LoVo (cell line): Measurements from ENCODE around the gene FBXW4.
"Not testable (repeated sequence)": the region's sequence is repeated elsewhere in the genome, so short reads cannot be mapped to it uniquely, and the experiment has no call there.

Source experiments
- DNase-seq: peaks from one replicate; pipeline ENCODE4 v3.0.0-alpha.2; 2016; ENCODE audit warnings: low spot score

The FBXW4 gene

DNA sequence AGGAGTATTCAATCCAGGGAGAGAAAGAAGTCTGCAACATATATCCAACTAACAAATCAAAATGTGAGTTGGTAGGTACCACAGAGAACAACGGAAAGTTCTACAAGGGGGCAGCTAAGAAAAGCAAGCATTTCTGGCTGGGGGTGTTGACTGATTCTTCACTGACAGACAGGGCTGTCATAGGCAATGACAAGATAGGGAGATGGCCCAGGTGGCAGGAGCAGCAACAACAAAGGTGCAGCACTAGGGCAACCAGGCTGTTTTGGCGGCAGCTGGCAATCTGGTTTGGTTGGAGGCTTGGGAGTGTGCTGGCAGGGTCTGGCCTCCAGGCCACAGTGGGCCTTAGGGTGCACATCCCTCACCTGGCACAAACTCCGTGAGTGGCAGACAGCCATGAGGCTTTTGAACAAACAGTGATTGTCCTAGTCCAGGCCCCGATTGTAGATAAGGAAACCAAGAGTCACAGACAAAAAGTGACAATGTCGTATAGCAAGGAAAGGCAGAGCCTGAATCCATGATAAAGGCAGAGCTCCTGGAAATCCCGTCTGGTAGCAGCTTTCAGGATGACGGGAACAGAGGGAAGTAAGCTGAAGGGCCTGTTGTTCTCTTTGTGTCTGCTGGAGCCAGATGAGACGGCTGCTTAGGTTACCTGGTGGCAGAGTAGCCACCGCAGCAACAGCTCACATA is 78.4 kb downstream of the FBXW4 start:
- no peak for DNase-seq

DNA sequence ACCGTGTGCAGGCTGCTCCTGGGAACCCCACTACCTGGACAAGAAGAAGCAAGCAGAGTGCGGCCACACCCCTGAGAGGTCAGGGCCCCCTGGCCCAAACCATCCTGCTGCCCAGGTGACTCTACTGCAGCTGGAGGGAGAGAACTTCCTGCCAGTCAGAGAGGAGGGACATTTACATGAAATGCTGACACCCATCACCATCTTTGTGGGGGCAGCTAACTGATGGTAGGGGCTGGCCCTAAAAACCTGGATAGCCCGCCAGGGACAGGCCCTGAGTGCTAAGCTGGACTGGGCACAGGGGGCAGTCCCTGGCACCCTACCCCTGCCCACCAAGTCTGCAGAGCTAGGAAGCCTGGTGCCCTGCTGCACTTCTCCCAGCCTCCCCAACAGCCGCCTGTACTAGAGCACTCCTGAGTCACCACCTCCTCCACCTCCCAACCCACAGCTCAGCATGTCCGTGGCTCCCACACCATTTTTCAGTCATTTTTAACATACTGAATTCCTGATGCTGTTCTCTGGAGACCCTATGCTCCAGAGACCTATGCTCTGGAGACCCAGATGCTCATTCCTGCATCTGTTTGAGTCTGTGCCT is 79.3 kb downstream of the FBXW4 start:
- no peak for DNase-seq

GRCh38 chr10:101614663-101615524 is 80.1 kb downstream of the FBXW4 start:
- no peak for DNase-seq

DNA sequence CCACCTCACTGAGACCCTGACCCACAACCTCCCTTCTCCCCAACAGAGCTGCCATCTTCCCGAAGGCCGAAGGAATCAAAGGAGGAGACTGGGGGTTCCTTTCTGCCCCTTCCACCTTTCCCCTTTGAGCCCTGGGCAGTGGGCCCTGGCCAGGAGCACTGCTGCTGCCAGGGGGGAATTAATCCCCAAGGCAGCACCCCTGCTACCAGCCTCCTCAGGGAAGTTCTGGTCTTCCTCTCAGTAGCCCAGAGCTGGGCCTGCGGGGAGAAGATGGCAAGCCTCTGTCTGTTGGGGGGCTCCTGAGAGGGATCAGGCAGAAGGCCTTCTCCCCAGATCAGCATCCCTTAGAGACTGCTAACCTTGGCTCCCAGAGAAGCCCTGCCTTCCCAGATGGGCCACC is 81.3 kb downstream of the FBXW4 start:
- DNase-seq, result no peak

DNA sequence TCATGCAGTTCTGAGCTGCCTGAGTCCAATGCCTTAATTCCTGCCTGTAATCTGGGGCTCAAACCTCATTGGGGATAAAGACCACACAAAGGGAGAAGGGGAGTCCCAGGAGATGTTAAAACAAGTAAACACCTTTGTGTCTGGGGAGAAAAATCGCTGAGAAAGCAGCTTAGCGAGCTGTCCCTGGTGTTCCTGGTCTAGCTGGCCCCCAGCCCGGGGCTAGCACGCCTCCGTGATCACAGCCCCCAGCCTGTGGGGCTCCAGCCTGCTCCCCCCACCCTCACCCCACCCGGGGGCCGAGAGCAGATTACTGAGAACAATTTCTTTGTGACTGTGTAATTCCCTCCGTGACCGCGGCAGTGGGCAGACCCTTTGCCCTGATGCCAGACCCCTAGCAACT is 82.1 kb downstream of the FBXW4 start:
- DNase-seq, result no peak

DNA sequence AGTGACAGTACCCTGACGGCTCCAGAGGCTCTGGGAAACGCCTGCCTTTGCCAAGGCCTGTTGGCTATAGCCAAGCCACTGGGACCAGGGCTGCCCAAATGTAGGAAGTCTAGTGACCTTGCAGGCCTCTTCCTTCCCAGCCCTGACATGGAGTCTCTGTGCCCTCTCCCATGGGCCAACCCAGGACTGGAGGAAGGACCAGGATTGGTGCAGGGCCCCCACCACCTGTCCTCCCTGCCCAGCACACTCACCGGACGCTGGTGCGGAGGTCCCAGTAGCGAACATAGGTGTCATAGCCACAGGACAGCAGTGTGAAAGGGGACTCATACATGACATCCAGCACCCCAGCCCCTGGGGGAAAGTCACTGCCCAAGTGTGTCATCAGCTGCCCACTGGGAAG is 82.9 kb downstream of the FBXW4 start:
- no peak for DNase-seq

DNA sequence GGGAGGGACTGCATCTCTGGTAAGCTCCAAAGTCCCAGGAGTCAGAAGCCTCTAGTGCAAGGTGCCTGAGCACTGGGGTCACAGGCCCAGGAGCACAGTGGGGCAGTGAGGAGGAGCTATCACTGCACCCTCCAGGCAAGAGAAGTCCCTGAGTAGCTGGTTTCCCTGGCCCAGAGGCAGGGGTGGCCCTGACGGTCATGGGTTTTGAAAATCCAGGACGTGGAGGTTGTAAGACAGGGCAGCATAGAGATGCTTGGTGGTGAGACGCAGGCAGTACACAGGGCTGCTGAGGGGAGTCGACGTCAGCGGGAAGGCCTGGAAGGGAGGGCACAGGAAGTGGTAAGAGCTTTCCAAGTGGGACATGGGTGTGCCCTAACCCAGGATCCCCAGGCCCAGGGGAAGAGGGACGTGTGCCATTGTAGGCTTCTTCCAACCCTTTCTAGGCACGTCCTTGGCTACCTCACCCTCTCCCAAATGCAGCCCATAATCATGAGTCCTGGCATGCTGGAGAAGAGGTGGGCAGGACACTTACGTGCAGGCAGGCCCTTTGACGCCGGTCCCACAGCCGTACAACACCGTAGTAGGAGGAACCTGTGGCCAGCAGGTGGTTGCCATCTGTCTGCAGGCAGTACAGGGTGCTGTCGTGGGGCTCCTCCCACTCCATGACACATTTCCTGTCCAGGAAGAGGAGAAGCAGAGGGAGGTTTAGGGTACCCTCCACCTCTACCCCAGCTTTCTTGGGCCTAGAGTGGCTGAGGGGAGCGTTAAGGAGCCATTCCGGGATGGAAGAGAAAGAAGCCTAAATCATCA is 83.7 kb downstream of the FBXW4 start:
- no peak for DNase-seq

DNA sequence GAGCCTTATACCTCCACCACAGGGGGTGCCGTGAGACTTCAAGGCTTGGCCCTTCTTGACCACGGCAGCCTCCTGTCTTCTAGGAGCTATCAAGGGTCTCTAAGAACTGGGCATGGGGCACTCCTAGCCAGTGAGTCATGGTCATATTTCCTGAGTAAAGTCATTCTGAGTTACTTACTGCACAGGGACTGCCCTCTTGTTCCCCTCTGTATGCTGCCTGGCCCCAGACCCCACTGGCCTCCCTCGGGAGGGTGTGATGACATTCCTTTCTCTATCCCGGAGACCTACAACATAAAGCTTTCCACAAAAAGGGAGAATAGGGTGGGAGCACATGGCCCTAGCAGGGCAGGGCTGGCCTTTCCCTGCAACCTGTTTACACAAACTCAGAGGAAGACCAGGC is 85.5 kb downstream of the FBXW4 start:
- DNase-seq, result no peak

GRCh38 chr10:101607124-101607523 is 87.8 kb downstream of the FBXW4 start:
- no peak for DNase-seq

DNA sequence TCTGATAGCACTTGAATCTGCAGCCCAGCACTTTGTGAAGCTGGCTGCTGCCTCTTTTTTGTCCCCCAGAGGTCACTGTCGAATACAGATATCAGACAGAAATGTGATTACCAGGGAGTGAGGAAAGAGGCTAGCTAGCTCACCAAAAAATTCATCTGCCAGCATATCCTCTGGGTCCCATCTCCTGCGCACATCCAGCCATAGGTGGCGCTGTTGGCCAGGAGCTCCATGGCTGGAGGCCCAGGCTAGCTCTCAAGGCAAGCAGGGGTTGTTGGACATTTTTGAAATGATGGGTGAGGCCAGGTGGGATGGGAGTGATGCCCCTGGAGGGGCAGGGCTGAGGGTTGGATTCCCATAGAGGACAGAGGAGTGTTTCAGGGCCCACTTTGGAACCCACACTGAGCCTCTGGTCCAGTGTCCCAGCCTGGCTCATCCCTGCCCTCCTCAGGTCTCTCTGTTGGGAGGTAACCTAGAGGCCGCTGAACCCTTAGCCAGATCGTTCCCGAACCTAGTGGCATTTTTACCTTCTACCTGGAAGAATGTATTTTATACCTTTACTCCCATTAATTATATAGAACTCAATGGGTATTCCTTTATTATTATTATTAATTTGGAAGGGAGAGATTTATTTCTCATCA is 92.1 kb downstream of the FBXW4 start:
- no peak for DNase-seq

- DNase-seq, result no peak
These were observed 93.4 kb downstream of the FBXW4 start for GRCh38 chr10:101601541-101601940.

GRCh38 chr10:101597091-101597900 is 97.7 kb downstream of the FBXW4 start:
- no peak for DNase-seq

DNA sequence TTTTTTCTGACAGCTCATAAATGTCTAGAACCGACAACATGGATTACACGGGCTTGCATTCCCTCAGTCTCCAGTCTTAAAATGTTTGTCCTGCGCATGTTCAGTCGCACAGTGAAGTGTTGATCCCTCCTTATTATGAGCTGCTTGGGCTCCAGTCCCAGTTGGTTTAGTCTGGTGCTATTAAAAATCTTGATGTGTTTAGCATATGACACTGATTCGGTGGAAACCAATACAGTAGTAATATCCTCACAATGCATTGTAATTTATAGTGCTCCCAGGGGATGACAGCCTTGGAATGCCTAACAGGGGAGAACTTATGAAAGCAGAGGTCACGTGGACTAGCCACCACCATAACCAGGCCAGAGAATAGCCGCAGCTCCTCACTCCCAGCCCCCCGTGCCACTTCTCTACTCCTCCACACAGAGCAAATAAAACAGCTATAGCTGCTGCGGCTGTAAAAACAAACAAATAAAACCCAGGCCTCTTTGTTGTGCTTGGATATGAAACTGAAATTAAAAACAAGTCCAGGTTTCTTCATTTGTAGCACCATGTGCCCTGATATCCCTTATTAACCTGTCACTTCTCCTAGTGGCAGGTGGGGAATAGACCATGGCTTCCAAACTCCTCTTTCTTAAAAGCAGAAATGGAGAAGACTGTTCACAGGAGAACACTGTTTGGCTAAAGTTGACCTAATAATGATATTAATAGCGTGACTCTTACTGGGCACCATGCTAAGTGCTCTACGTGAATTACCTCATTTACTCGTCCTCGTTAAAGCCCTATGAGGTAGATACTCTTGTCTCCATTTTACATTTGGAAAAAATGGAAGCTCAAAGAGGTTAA is 99.2 kb downstream of the FBXW4 start:
- no peak for DNase-seq

- not testable (repeated sequence) for DNase-seq
These were observed 101.6 kb downstream of the FBXW4 start for GRCh38 chr10:101593331-101593730.

GRCh38 chr10:101588879-101589278 is 106.1 kb downstream of the FBXW4 start:
- DNase-seq, result peak; percentile 49

DNA sequence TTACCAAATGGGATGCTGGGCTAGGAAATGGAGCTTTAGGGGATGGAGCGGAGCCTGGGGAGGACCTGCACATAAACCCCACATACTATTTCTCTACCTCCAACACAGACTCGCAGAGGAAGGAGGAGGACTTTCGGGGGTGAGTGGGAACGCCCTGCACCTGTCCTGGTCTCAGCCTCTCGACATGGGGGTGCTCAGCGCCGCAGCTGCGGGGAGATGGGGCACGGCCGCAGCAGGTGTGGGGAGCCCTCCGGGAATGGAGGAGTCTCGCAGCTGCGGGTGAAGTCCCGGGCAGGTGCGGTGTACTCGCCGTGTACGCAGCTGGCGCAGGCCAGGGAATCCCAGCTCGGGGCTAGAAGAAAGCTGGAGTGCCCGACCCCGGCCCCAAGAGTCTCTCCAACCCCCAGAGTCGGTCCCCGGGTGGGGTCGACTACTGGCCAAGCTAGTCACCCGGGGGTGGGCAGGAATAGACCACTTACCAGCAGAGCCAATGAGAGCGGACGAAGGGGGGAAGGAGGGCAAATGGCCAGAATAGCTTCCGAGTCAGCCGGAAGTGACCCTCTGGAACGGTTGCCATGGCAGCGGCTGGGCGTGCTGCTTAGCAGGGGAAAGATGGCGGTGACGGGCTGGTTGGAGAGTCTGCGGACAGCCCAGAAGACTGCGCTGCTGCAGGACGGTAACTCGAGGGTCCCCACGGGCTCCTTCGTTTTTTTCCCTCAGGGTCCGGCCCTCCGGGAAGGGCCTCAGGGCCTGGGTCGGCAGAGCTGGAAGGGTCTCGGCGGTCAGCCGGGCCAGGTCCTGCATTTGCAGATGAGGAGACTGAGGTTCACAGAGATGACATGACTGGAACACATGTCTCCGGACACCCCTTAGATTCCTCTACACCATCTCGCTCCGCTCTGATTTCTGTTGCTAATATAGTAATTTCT is 107.0 kb downstream of the FBXW4 start, which contains the start of the genes DPCD and POLL:
DPCD (plus strand) TSS at position 597 of the 929 bp plus-strand sequence; CDS start at position 613, 16 bp downstream.
POLL (minus strand) TSS at position 533 of the 929 bp plus-strand sequence. CDS start 897 bp downstream, outside the sequence.
- peak; percentile 96 for DNase-seq

GRCh38 chr10:101585841-101586240 is 109.1 kb downstream of the FBXW4 start:
- no peak for DNase-seq
